Stimulated activated CD4-positive, alpha-beta T cell treated with anti-CD3 and anti-CD28 coated beads, Interleukin-15, amount 100 ng/mL, for 48 hours (primary cell): ENCODE measurements around the gene ISLR2.

Source experiments
- DNase-seq, 2 donors: peaks; one replicate each; pipeline ENCODE4 v3.0.0-alpha.2; 2020; ENCODE audit warnings: low read depth in 2 of 2

ISLR2 gene

GRCh38 chr15:74176262-74177214, 46.2 kb downstream of the ISLR2 start:
- no peak for DNase-seq

GRCh38 chr15:74178326-74179100, 48.1 kb downstream of the ISLR2 start:
- no peak for DNase-seq

GRCh38 chr15:74179101-74179841, 48.9 kb downstream of the ISLR2 start:
- DNase-seq = no peak

- DNase-seq = no peak
Observed at GRCh38 chr15:74179983-74180880, 49.8 kb downstream of the ISLR2 start.

- DNase-seq = no peak
Observed at GRCh38 chr15:74180881-74181602, 50.7 kb downstream of the ISLR2 start.

GRCh38 chr15:74182131-74182530, 51.7 kb downstream of the ISLR2 start:
- no peak for DNase-seq

- peak in 1 of 2 donors; percentile 12 for DNase-seq
Observed at GRCh38 chr15:74184582-74185091, 54.3 kb downstream of the ISLR2 start.

GRCh38 chr15:74185710-74186348, 55.4 kb downstream of the ISLR2 start:
- DNase-seq = no peak
